GM23338 (cell line): ENCODE results near the gene TANGO6.

ENCODE experiments used
- CREB1 ChIP-seq: fragments of 250-450 bp; sonication (Bioruptor Pico); IDR thresholded peaks from 2 replicates; pipeline ENCODE4 v1.5.0; 2020; ENCODE audit warnings: low read depth, mild to moderate bottlenecking, moderate library complexity
- EZH2 ChIP-seq: fragments of 200-600 bp; sonication (generic); IDR thresholded peaks from one replicate; pipeline ENCODE4 v1.8.0; 2017; ENCODE audit warnings: antibody characterized with exemption, mild to moderate bottlenecking, low read depth; ENCODE audit not compliant: unreplicated experiment
- EZH2phosphoT487 ChIP-seq: fragments of 200-600 bp; sonication (generic); IDR thresholded peaks from one replicate; pipeline ENCODE4 v1.8.1; 2018; ENCODE audit warnings: antibody characterized with exemption; ENCODE audit not compliant: unreplicated experiment
- JUNB ChIP-seq: IDR thresholded peaks from one replicate; pipeline ENCODE4 v1.6.1; 2016; ENCODE audit warnings: antibody characterized with exemption; ENCODE audit not compliant: unreplicated experiment
- NANOG ChIP-seq: IDR thresholded peaks from 2 replicates; pipeline ENCODE4 v1.6.1; 2016; ENCODE audit warnings: antibody characterized with exemption, borderline replicate concordance
- POLR2AphosphoS5 ChIP-seq: IDR thresholded peaks from 2 replicates; pipeline ENCODE4 v1.6.1; 2016; ENCODE audit warnings: antibody characterized with exemption, low read depth
- ZNF114 ChIP-seq: fragments of 250-450 bp; sonication (Bioruptor Pico); IDR thresholded peaks from 2 replicates; pipeline ENCODE4 v1.5.0; 2020; ENCODE audit warnings: mild to moderate bottlenecking, moderate library complexity
- TF ChIP-seq, protein P1 (sequence below), 2 experiments: fragments of 200-600 bp in 1 of 2; sonication (generic) in 1 of 2; conservative IDR thresholded peaks; 2 replicates each; pipeline versions ENCODE4 v1.5.1 to v1.6.1; 2016 to 2017; ENCODE audit warnings: antibody characterized with exemption in 2 of 2, low read depth in 2 of 2, mild to moderate bottlenecking in 2 of 2, moderate library complexity in 1 of 2
- TF ChIP-seq, protein P2 (sequence below): IDR thresholded peaks from one replicate; pipeline ENCODE4 v1.6.1; 2018; ENCODE audit warnings: antibody characterized with exemption; ENCODE audit not compliant: unreplicated experiment
- TF ChIP-seq, protein P3 (sequence below): IDR thresholded peaks from 2 replicates; pipeline ENCODE4 v1.6.1; 2016; ENCODE audit warnings: antibody characterized with exemption

DNA sequence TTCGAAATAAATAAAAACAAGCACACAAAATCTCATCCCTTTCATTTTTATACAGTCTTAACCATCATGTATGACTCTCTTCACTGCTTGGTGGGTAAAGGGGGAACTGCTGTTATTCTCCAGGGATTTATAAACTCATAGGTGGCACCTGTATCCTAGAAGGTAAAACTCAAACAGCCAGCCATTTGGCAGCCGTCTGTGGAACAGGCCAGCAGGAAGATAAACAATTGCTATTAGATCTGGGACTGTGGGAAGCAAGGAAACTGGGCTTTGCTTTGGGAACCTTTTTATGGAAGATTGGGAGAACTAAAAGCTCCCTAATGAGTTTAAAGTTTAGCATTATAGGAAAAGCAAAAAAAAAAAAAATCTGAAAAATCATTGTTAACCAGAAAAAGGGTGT lies 126.0 kb downstream of the TANGO6 start:
- TF ChIP-seq EZH2, result no peak
- TF ChIP-seq POLR2AphosphoS5, result no peak
- TF ChIP-seq, protein P1, sequence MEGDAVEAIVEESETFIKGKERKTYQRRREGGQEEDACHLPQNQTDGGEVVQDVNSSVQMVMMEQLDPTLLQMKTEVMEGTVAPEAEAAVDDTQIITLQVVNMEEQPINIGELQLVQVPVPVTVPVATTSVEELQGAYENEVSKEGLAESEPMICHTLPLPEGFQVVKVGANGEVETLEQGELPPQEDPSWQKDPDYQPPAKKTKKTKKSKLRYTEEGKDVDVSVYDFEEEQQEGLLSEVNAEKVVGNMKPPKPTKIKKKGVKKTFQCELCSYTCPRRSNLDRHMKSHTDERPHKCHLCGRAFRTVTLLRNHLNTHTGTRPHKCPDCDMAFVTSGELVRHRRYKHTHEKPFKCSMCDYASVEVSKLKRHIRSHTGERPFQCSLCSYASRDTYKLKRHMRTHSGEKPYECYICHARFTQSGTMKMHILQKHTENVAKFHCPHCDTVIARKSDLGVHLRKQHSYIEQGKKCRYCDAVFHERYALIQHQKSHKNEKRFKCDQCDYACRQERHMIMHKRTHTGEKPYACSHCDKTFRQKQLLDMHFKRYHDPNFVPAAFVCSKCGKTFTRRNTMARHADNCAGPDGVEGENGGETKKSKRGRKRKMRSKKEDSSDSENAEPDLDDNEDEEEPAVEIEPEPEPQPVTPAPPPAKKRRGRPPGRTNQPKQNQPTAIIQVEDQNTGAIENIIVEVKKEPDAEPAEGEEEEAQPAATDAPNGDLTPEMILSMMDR (conservative IDR thresholded peaks at IDR 0.05; ENCODE audit: low read depth in 2 of 2), result no peak
- TF ChIP-seq NANOG, result no peak
- TF ChIP-seq, protein P2, sequence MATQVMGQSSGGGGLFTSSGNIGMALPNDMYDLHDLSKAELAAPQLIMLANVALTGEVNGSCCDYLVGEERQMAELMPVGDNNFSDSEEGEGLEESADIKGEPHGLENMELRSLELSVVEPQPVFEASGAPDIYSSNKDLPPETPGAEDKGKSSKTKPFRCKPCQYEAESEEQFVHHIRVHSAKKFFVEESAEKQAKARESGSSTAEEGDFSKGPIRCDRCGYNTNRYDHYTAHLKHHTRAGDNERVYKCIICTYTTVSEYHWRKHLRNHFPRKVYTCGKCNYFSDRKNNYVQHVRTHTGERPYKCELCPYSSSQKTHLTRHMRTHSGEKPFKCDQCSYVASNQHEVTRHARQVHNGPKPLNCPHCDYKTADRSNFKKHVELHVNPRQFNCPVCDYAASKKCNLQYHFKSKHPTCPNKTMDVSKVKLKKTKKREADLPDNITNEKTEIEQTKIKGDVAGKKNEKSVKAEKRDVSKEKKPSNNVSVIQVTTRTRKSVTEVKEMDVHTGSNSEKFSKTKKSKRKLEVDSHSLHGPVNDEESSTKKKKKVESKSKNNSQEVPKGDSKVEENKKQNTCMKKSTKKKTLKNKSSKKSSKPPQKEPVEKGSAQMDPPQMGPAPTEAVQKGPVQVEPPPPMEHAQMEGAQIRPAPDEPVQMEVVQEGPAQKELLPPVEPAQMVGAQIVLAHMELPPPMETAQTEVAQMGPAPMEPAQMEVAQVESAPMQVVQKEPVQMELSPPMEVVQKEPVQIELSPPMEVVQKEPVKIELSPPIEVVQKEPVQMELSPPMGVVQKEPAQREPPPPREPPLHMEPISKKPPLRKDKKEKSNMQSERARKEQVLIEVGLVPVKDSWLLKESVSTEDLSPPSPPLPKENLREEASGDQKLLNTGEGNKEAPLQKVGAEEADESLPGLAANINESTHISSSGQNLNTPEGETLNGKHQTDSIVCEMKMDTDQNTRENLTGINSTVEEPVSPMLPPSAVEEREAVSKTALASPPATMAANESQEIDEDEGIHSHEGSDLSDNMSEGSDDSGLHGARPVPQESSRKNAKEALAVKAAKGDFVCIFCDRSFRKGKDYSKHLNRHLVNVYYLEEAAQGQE, result no peak
- TF ChIP-seq JUNB, result no peak
- TF ChIP-seq, protein P3, sequence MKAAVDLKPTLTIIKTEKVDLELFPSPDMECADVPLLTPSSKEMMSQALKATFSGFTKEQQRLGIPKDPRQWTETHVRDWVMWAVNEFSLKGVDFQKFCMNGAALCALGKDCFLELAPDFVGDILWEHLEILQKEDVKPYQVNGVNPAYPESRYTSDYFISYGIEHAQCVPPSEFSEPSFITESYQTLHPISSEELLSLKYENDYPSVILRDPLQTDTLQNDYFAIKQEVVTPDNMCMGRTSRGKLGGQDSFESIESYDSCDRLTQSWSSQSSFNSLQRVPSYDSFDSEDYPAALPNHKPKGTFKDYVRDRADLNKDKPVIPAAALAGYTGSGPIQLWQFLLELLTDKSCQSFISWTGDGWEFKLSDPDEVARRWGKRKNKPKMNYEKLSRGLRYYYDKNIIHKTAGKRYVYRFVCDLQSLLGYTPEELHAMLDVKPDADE, result no peak
- TF ChIP-seq EZH2phosphoT487, result no peak
- no peak for TF ChIP-seq CREB1 (CRISPR knock-in tag)
- TF ChIP-seq ZNF114 (CRISPR knock-in tag), result no peak
